ENCODE results near the gene PLPP2.

Gene PLPP2

DNA sequence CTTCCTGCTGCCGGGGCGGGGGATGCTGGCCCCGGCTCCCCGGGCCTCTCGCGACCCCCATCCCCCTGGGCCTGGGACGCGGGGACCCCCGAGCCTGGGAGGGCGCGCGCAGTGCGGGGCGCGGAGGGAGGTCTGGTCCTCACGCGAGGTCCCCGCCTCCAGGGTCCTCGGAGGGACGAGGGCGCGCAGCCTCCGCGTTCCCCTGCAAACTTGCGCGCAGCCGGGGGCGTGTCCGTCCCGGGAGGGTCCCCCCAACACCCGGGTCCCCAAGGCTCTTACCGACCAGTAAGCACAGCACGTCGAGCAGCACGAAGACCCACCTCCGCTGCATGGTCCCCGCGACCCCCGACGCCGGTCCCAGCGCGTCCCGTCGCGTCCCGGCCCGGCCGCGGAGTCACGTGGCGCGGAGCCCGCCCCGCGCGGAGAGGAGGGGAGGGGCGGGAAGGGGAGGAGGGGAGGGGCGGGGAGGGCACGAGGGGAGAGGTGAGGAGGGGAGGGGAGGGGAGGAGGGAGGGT lies at the start of gene PLPP2:
PLPP2 (minus strand) TSS at position 398 of the 516 bp plus-strand sequence; CDS start at position 331, 67 bp downstream.
- no peak for DNase-seq (ENCODE audit: low read depth in 3 of 3, low spot score in 1 of 3)

GRCh38 chr19:340620-341385 lies 49.6 kb upstream of the PLPP2 start:
- no peak for DNase-seq (ENCODE audit: low read depth in 3 of 3, low spot score in 1 of 3)

GRCh38 chr19:339262-339887 lies 48.2 kb upstream of the PLPP2 start:
- no peak for DNase-seq (ENCODE audit: low read depth in 3 of 3, low spot score in 1 of 3)

DNA sequence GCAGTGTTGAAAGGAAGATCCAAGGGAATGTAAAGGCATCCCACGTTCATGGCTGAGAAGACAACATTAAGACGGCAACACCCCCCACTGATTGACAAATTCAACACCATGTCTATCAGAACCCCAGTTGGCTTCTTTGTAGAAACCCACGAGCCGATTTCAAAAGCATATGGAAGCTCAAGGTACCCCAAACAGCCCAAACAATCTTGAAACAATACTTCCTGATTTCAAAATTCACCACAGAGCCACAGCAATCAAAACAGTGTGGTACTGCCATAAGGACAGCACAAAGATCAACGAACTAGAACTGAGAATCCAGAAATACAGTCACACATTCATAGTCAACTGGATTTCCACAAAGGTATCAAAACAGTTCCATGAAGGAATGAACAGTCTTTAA lies 47.2 kb upstream of the PLPP2 start:
- DNase-seq (ENCODE audit: low read depth in 3 of 3, low spot score in 1 of 3): no peak

DNA sequence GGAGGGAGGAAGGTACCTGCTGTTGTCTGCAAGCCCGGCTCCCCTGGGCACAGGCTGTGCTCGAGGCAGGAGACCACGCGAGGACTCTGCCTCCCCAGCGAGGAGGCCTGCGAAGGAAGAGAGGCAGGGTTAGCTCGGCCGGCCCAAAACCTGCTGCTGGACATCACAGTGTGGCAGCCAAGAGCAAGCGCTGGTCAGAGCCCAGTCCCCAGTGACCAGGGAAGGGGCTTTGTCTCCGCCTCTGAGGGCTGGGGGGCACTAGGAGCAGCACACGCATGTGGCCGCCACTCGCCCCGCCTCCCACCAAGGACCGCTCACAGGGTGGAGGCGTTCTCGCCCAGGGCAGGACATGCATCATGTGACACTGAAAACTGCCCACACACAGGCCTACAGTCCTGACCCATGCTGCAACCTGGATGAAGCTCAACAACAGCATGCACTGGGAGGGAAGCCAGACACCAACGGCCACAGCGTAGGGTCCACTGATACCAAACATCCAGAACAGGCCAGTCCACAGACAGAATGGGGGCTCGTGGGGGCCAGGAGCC lies 44.9 kb upstream of the PLPP2 start:
- DNase-seq (ENCODE audit: low read depth in 3 of 3, low spot score in 1 of 3): no peak

GRCh38 chr19:335486-336066 lies 44.4 kb upstream of the PLPP2 start:
- DNase-seq (ENCODE audit: low read depth in 3 of 3, low spot score in 1 of 3): no peak

DNA sequence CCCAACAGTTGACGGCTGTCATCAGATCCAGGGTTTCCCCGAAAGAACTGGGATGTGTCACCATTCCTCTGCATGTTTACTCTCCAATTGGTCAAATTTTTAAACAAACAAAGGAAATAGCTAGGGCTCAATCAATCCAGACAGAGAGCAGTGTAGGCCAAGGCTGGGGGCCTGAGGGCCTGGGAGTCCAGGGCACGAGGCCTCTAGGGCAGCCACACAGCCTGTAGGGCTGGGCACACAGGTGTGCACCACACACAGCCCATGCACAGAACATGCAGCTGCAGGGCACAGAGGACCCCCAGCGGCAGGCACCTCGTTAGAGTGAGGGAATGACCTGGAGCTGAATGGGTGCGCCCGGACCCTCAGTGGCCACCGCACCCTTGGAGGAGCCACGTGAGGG lies 43.9 kb upstream of the PLPP2 start:
- DNase-seq (ENCODE audit: low read depth in 3 of 3, low spot score in 1 of 3): no peak

GRCh38 chr19:334296-335071 lies 43.3 kb upstream of the PLPP2 start:
- DNase-seq (ENCODE audit: low read depth in 3 of 3, low spot score in 1 of 3): no peak

- no peak for DNase-seq (ENCODE audit: low read depth in 3 of 3, low spot score in 1 of 3)
These were observed 39.3 kb upstream of the PLPP2 start for GRCh38 chr19:330503-330902.

- DNase-seq (ENCODE audit: low read depth in 3 of 3, low spot score in 1 of 3): no peak
These were observed 38.7 kb upstream of the PLPP2 start for GRCh38 chr19:329876-330275.

DNA sequence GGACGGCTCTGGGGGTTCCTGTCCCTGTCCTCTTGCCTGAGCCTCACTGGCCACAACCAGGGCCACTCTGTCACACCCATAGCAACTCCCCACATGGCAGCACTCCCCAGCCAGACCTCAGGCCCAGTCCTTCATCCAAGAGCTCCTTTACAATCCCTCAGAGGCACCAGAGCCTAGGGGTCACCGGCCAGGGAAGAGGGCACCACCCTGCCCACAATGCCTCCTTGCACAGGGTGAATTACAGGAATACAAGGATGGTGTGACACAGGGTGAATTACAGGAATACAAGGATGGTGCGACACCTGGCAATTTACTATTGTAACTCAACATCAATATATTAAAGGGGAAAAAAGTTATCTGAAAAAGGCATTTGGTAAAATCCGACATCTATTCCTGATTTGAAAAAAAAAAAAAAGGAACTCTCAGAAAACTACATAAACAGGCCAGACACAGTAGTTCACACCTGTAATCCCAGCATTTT lies 36.9 kb upstream of the PLPP2 start:
- no peak for DNase-seq (ENCODE audit: low read depth in 3 of 3, low spot score in 1 of 3)

GRCh38 chr19:327291-328024 lies 36.3 kb upstream of the PLPP2 start:
- DNase-seq (ENCODE audit: low read depth in 3 of 3, low spot score in 1 of 3): no peak

DNA sequence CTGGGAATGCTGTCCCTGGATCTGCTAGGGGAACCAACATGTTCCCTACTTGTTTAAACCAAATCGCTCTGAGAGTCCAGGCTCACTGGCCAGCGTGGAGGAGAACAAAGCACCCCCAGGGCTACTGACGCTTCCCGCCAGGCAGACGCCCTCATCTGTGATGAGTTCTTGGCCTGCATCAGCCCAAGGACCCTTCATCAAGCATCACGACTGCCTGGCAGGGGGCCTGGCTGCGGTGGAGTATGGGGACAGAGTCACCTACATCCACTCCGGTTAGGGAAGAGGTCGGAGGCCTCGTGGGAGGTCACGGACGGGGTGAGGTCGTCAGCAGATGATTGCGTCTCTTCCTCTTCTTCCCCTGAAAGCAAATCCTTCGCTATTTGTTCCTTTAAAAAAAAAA lies 35.7 kb upstream of the PLPP2 start:
- no peak for DNase-seq (ENCODE audit: low read depth in 3 of 3, low spot score in 1 of 3)

DNA sequence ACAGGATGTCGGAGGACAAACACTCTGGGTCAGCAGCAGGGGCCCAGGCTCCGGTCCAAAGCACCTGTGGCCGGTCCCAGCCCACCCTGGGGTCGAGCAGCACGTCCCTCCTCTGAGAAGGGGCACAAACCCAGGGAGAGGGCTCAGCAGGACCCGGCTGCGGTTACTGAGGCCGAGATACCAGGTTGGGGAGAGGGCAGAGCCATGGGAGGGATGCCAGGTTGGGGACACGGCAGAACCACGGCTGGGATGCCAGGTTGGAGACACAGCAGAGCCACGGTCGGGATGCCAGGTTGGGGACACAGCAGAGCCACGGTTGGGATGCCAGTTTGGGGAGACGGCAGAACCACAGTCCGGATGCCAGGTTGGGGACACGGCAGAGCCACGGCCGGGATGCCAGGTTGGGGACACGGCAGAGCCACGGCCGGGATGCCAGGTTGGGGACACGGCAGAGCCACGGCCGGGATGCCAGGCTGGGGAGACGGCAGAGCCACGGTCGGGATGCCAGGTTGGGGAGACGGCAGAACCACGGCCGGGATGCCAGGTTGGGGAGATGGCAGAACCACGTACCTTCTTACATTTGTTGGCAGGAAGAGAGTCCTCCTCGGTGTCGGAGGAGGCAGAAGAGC lies 34.8 kb upstream of the PLPP2 start:
- DNase-seq (ENCODE audit: low read depth in 3 of 3, low spot score in 1 of 3): no peak

DNA sequence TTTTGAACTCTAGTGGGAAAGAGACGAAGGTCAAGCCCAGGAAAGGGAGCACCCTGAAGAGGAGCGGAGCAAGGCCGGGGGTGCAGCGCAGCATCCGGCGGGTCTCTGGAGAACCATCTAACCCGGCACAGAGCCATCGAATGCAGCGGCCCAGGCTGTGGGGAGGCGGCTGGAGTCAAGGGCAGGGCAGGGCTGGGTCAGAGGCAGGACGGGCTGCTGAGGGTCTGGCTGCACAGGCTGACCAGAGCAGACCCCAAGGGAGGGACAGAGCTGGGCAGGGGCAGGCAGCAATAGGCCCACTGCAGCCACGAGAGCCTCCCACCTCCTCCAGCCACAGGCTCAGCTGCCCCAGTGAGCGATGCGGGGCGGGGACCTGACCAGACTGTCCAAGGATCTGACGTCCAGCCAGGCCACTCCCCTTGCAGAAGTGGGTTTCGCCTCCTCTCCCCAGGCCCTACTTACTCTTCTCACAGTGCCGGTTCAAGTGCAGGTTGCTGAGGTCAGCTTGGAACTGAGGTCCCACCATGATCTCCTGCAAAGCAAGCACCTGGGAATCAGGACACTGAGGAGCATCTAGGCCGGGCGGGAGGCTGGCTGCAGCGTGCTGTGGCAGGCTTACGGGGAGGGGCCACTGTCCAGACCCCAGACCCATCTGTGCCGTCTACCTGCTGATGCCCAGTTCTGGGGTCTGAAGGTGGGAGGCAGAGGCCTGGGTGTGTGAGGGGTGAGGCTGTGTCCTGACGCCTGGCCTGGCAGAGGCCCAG lies 34.2 kb upstream of the PLPP2 start:
- DNase-seq (ENCODE audit: low read depth in 3 of 3, low spot score in 1 of 3): no peak

DNA sequence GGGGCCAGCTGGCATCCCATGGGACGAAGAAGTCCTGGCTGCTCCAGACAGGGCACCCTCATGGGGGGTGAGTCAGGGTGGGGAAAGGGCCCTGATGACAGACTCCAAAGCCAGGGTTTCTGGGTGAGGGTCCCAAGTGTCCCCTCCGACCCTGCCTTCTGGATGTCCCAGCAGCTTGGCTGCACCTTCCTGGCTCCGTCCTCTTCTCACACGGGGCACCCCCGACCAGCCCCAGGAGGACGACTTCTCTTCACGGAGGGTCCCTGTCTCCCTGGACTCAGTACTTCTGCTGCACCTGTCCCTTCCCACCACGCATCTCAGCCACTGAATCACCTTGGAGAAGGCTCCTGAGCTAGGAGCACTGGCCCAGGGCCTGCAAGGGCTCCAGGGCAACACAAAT lies 33.5 kb upstream of the PLPP2 start:
- no peak for DNase-seq (ENCODE audit: low read depth in 3 of 3, low spot score in 1 of 3)

DNA sequence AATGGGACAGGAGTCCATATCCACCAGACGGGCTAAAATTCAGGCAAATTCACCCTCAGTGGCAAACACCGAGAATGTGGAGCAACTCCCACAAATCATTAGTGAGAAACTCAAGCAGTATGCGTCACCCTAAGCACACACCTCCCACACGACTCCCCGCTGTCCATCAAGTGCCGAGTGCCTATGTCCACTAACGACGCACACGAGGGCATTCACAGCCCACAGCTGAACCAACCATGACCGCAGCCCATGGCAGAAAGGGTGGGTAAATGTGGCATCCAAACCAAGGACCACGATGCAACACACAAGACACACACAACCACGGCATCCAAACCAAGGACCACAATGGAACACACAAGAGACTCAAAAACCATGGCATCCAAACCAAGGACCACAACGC lies 31.4 kb upstream of the PLPP2 start:
- no peak for DNase-seq (ENCODE audit: low read depth in 3 of 3, low spot score in 1 of 3)

- no peak for DNase-seq (ENCODE audit: low read depth in 3 of 3, low spot score in 1 of 3)
These were observed 27.2 kb upstream of the PLPP2 start for GRCh38 chr19:318509-318774.

- DNase-seq (ENCODE audit: low read depth in 3 of 3, low spot score in 1 of 3): no peak
These were observed 26.7 kb upstream of the PLPP2 start for GRCh38 chr19:317710-318508.

All from stimulated activated CD4-positive, alpha-beta T cell treated with anti-CD3 and anti-CD28 coated beads, TNF-alpha, amount 100 ng/mL, for 1 hour (primary cell).